Measurements from ENCODE around the gene NCOA7. TPM values are rescaled to one million over a fixed set of nuclear protein-coding genes. Genes with fewer than 3 reads are reported as not detected.

The NCOA7 gene
- total and polyA plus RNA-seq, 9 donors: 10.9 to 54.1 (median 30.7) TPM

DNA sequence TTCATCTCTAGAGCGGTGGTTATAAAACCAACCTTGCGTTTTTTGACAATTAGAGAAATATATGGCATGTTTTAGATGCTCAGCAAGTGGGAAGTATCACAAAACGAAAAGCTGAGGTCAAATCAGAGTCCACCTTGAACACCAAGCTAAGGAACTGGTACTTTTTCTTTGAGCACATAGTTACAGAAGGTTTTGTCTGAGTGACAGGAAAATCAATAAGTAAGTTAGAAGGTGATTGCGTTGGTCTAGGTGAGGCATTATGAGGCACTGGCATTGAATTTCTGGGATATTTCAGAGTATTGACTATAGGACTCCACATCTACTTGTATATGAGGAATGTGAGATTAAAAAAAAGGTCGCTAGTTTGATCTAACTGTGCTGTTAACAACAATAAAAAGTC, 165.2 kb downstream of the NCOA7 start:
- intact Hi-C loops (cut with DNase I): loop anchor here (2.0 to 5.0 kb wide), 2 partner anchors 164 to 165 kb away; partner anchors contain the start of gene NCOA7 (in 4 of the 4)
- no peaks in the 10 kb centered on the region for H3K9me3 ChIP-seq
- H3K36me3 ChIP-seq: no peaks in the 10 kb centered on the region
- no peak for DNase-seq
- TF ChIP-seq POLR2A (IDR thresholded peaks at IDR 0.05): no peak
- TF ChIP-seq, protein P1, sequence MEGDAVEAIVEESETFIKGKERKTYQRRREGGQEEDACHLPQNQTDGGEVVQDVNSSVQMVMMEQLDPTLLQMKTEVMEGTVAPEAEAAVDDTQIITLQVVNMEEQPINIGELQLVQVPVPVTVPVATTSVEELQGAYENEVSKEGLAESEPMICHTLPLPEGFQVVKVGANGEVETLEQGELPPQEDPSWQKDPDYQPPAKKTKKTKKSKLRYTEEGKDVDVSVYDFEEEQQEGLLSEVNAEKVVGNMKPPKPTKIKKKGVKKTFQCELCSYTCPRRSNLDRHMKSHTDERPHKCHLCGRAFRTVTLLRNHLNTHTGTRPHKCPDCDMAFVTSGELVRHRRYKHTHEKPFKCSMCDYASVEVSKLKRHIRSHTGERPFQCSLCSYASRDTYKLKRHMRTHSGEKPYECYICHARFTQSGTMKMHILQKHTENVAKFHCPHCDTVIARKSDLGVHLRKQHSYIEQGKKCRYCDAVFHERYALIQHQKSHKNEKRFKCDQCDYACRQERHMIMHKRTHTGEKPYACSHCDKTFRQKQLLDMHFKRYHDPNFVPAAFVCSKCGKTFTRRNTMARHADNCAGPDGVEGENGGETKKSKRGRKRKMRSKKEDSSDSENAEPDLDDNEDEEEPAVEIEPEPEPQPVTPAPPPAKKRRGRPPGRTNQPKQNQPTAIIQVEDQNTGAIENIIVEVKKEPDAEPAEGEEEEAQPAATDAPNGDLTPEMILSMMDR (IDR thresholded peaks at IDR 0.05): no peak
- no peak for TF ChIP-seq EP300 (IDR thresholded peaks at IDR 0.05)
- peaks cover 8% of the 10 kb centered on the region for H3K4me1 ChIP-seq (ENCODE audit: insufficient read depth)
- peak overlapping the region; percentile 94 for H3K4me3 ChIP-seq
- WGBS, 3 donors: 31 to 37% (median 35%) methylated on average over 5 of the region's 5 CpGs
- H3K27me3 ChIP-seq: no peaks in the 10 kb centered on the region
- peak overlapping the region in 1 of 2 donors; percentile 87 for H3K27ac ChIP-seq

DNA sequence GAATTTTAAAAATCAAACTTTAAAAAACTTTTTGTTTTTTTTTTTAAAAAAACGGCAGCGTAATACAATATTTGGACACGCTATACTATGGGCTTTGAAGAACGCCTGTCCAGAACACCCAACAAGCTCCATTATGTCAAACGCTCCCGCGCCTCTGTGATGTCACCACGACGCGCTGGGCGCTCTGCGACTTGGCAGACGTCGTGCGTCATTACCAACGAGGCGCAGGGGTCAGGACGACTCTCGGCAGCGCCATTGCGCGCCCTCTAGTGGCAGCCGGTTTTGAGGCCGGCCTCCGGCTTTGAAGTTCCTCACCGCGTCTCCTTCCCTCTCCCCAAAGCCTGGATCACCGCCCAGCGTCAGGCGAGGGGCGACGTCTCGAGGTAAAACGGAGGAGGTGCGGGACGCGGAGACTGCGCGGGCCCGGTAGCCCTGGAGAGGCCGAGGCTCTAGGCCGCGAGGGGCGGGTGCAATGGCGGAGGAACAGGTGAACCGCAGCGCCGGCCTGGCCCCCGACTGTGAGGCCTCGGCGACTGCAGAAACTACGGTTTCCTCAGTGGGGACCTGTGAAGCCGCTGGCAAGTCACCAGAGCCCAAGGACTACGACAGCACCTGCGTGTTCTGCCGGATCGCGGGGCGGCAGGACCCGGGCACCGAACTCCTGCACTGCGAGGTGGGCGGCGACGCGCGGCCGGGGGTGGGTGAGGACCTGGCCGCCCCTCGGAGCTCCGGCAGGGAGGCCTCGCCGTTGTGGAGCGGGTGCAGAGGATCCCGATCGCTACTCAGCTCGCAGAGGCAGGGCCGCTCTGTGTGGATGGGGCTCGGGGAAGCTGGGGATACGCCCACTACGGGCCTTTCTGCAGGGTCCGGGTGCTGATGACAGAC, 166.0 kb downstream of the NCOA7 start, which contains the start of gene HINT3:
HINT3 (plus strand) TSS at position 265 of the 885 bp plus-strand sequence; CDS start at position 473, 208 bp downstream.
- intact Hi-C loops (cut with DNase I): loop anchor here (2.0 to 5.0 kb wide), 2 partner anchors 164 to 166 kb away; partner anchors contain the start of gene NCOA7 (in 4 of the 4)
- H3K9me3 ChIP-seq: no peaks in the 10 kb centered on the region
- peaks cover 8% of the 10 kb centered on the region for H3K4me1 ChIP-seq (ENCODE audit: insufficient read depth)
- WGBS, 3 donors: 0 to 1% (median 0%) methylated on average over 68 to 82 of the region's 82 CpGs
- peak within 1 kb of the TSS; percentile 94 for H3K4me3 ChIP-seq
- H3K27ac ChIP-seq: peak within 1 kb of the TSS; percentile 79 to 87
- H3K36me3 ChIP-seq: no peaks in the 10 kb centered on the region
- TF ChIP-seq EP300 (IDR thresholded peaks at IDR 0.05) (peak; percentile 62), POLR2A (IDR thresholded peaks at IDR 0.05) (peak; percentile 38)
- TF ChIP-seq, protein P1 (IDR thresholded peaks at IDR 0.05): peak; percentile 99
- H3K27me3 ChIP-seq: no peaks in the 10 kb centered on the region
- peak; percentile 97 to 99 (median 98) for DNase-seq

DNA sequence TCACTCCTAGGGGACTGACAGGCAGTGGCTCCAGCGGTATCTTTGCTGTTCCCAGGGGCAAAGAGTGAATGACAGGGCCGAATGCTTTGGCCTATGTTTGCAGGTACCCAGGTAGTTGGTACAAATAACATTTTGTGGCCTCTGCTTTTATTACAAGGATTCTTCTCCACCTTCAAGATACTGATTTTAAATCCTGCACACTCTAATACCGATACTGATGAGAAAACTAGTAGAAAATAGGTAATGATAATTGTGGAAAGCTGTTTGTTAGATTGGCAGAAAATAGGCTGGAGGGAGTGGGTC, 166.6 kb downstream of the NCOA7 start:
- TF ChIP-seq, protein P1 (IDR thresholded peaks at IDR 0.05): no peak
- TF ChIP-seq POLR2A (IDR thresholded peaks at IDR 0.05) (no peak), EP300 (IDR thresholded peaks at IDR 0.05) (no peak)
- no peaks in the 10 kb centered on the region for H3K27me3 ChIP-seq
- H3K27ac ChIP-seq: peak overlapping the region; percentile 79 to 87
- no peak for DNase-seq
- peak overlapping the region; percentile 94 for H3K4me3 ChIP-seq
- no peaks in the 10 kb centered on the region for H3K36me3 ChIP-seq
- WGBS, 3 donors: 0 to 1% (median 0%) methylated on average over 3 of the region's 3 CpGs
- no peaks in the 10 kb centered on the region for H3K9me3 ChIP-seq
- intact Hi-C loops (cut with DNase I): loop anchor here (2.0 to 5.0 kb wide), 2 partner anchors 165 to 167 kb away; partner anchors contain the start of gene NCOA7 (in 4 of the 4)
- peaks cover 8% of the 10 kb centered on the region for H3K4me1 ChIP-seq (ENCODE audit: insufficient read depth)

DNA sequence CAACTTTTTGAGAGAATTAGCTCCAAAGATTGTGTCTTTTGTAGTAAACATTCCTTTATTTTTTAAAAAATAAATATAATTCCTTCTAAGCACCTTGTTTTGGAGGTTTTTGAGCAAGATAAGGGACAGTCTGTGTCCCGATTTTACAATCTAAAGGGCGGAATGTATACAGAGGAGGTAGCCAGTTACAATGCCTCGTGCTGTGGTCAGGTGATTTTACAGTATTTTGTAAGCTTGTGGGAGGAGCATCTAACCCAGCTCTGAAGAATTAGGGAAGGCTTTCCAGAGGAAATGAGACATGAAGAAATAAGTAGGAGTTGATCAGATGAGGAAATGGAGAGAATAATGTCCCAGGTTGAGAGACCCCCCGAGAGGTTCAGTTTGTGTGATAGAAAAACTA, 167.1 kb downstream of the NCOA7 start:
- Histone ChIP-seq H3K27ac (no peak overlapping the region), H3K36me3 (no peaks in the 10 kb centered on the region), H3K4me3 (peak overlapping the region; percentile 94), H3K27me3 (no peaks in the 10 kb centered on the region), H3K4me1 (ENCODE audit: insufficient read depth) (peaks cover 8% of the 10 kb centered on the region), H3K9me3 (no peaks in the 10 kb centered on the region)
- intact Hi-C loops (cut with DNase I): loop anchor here (2.0 to 5.0 kb wide), 2 partner anchors 166 to 167 kb away; partner anchors contain the start of gene NCOA7 (in 4 of the 4)
- 22 to 23% (median 23%) methylated on average over 4 of the region's 4 CpGs for WGBS, 3 donors
- no peak for DNase-seq
- TF ChIP-seq, protein P1 (IDR thresholded peaks at IDR 0.05): no peak
- TF ChIP-seq EP300 (IDR thresholded peaks at IDR 0.05) (no peak), POLR2A (IDR thresholded peaks at IDR 0.05) (no peak)
